Endothelial cell of umbilical vein (primary cell): Measurements from ENCODE around the gene OTOS. TPM values are rescaled to one million over a fixed set of nuclear protein-coding genes. Genes with fewer than 3 reads are reported as not detected.

Experiments
- BruUV-seq: library from RNA; stranded (reverse); fragments of 400-500 nt; replicated peaks from 2 replicates; lab custom pipeline; 2021; lab: Mats Ljungman, UMichigan
- CTCF ChIA-PET: fragments of 300-600, 350-600 bp; sonication (Branson Sonifier 250); formaldehyde crosslinking; loops from one replicate; lab custom pipeline; 2021; ENCODE audit warnings: antibody characterized with exemption, inconsistent platforms; lab: Charles Lee
- POLR2A ChIA-PET: fragments of 300-600, 350-600 bp; sonication (Branson Sonifier 250); formaldehyde crosslinking; loops from one replicate; lab custom pipeline; 2021; ENCODE audit warnings: antibody characterized with exemption, inconsistent platforms; lab: Charles Lee
- DNase-seq: peaks from one replicate; pipeline ENCODE4 v3.0.0-alpha.2; 2011; ENCODE audit warnings: low read depth, low spot score
- FAIRE-seq: peaks from 2 replicates; lab custom pipeline; 2011; peaks lifted over from hg19 to GRCh38; lab: Jason Lieb, UNC
- H2AFZ ChIP-seq: 2 replicates; pipeline ENCODE4 v1.6.0; 2012; ENCODE audit warnings: low read depth, low read length, control low read depth, inconsistent platforms
- H3K27ac ChIP-seq: 2 replicates; pipeline ENCODE4 v1.5.1; 2011; ENCODE audit warnings: low read depth, mild to moderate bottlenecking, control low read depth, low read length, moderate library complexity; ENCODE audit not compliant: insufficient read depth
- H3K27me3 ChIP-seq, 2 experiments: 2 replicates each; pipeline versions ENCODE4 v1.6.0 to v1.6.1; 2011; ENCODE audit warnings: low read length in 2 of 2, mixed read lengths in 1 of 2; ENCODE audit not compliant: control insufficient read depth in 2 of 2, insufficient read depth in 2 of 2
- H3K36me3 ChIP-seq, 2 experiments: 2 replicates in 1 of 2; 3 replicates in 1 of 2; pipeline ENCODE4 v1.5.1; 2011; ENCODE audit warnings: low read length in 2 of 2, mild to moderate bottlenecking in 1 of 2, moderate library complexity in 1 of 2; ENCODE audit not compliant: control insufficient read depth in 2 of 2, insufficient read depth in 2 of 2; ENCODE audit errors: extremely low read depth in 1 of 2
- H3K4me1 ChIP-seq: 3 replicates; pipeline ENCODE4 v1.5.1; 2011; ENCODE audit warnings: mild to moderate bottlenecking, low read length; ENCODE audit not compliant: control insufficient read depth, insufficient read depth; ENCODE audit errors: extremely low read depth
- H3K4me2 ChIP-seq: 2 replicates; pipeline ENCODE4 v1.6.1; 2011; ENCODE audit warnings: low read length, control low read depth, mixed read lengths; ENCODE audit not compliant: insufficient read depth
- H3K4me3 ChIP-seq, 3 experiments: fragments of 200-600 bp in 1 of 3; sonication (generic), shearing (Covaris generic) in 1 of 3; replicated peaks in 1 of 3; 2 replicates each; pipeline ENCODE4 v1.5.1; 2011 to 2016; ENCODE audit warnings: control low read depth in 3 of 3, low read length in 3 of 3, mild to moderate bottlenecking in 2 of 3, inconsistent platforms in 1 of 3, low read depth in 1 of 3, moderate library complexity in 1 of 3; ENCODE audit not compliant: insufficient read depth in 1 of 3
- H3K79me2 ChIP-seq: 2 replicates; pipeline ENCODE4 v1.6.0; 2012; ENCODE audit warnings: low read length, inconsistent platforms; ENCODE audit not compliant: control insufficient read depth, insufficient read depth
- H3K9ac ChIP-seq: replicated peaks from 2 replicates; pipeline ENCODE3; 2011; ENCODE audit warnings: low read length, control low read depth; ENCODE audit not compliant: insufficient read depth; ENCODE audit errors: extremely low read depth
- H3K9me1 ChIP-seq: replicated peaks from 3 replicates; pipeline ENCODE4 v1.6.0; 2011; ENCODE audit warnings: mild to moderate bottlenecking, low read length; ENCODE audit not compliant: control insufficient read depth, insufficient read depth; ENCODE audit errors: extremely low read depth
- H3K9me3 ChIP-seq: replicated peaks from 2 replicates; pipeline ENCODE4 v1.5.1; 2012; ENCODE audit warnings: low read length, inconsistent platforms; ENCODE audit not compliant: control insufficient read depth, insufficient read depth
- H4K20me1 ChIP-seq: replicated peaks from 2 replicates; pipeline ENCODE3; 2011; ENCODE audit warnings: mild to moderate bottlenecking, low read length; ENCODE audit not compliant: control insufficient read depth, insufficient read depth; ENCODE audit errors: extremely low read depth
- CTCF ChIP-seq, 2 donors: IDR thresholded peaks; 1 replicate in 1 of 2; 2 replicates in 1 of 2; pipeline ENCODE4 v1.5.1; 2011; ENCODE audit warnings: low read length in 2 of 2, mild to moderate bottlenecking in 2 of 2, moderate library complexity in 2 of 2, control low read depth in 1 of 2, inconsistent platforms in 1 of 2, low read depth in 1 of 2; ENCODE audit not compliant: insufficient read depth in 1 of 2; ENCODE audit errors: extremely low read depth in 1 of 2
- EZH2 ChIP-seq: IDR thresholded peaks from 2 replicates; pipeline ENCODE4 v1.6.1; 2012; ENCODE audit warnings: borderline replicate concordance, low read depth, mild to moderate bottlenecking, moderate library complexity, low read length, inconsistent platforms; ENCODE audit not compliant: severe bottlenecking
- FOS ChIP-seq: IDR thresholded peaks from 2 replicates; pipeline ENCODE4 v1.6.1; 2011; ENCODE audit warnings: mild to moderate bottlenecking, low read length, moderate library complexity, borderline replicate concordance; ENCODE audit not compliant: insufficient read depth
- GATA2 ChIP-seq: IDR thresholded peaks from 2 replicates; pipeline ENCODE4 v1.7.0; 2011; ENCODE audit warnings: low read depth, mild to moderate bottlenecking, moderate library complexity, mixed read lengths, low read length; ENCODE audit not compliant: insufficient read length, insufficient read depth
- JUN ChIP-seq: IDR thresholded peaks from 2 replicates; pipeline ENCODE4 v1.6.1; 2011; ENCODE audit warnings: borderline replicate concordance, low read depth; ENCODE audit not compliant: insufficient read length, insufficient read depth
- MAX ChIP-seq: IDR thresholded peaks from 2 replicates; pipeline ENCODE4 v1.6.1; 2011; ENCODE audit not compliant: insufficient read depth, insufficient read length
- MYC ChIP-seq: IDR thresholded peaks from one replicate; pipeline ENCODE4 v1.6.1; 2011; ENCODE audit warnings: mild to moderate bottlenecking, low read depth, low read length
- POLR2A ChIP-seq: IDR thresholded peaks from 2 replicates; pipeline ENCODE4 v1.6.1; 2012; ENCODE audit warnings: low read depth, mild to moderate bottlenecking, control low read depth, low read length
- POLR2AphosphoS5 ChIP-seq: IDR thresholded peaks from 2 replicates; pipeline ENCODE4 v1.6.1; 2012; ENCODE audit warnings: low read depth, mild to moderate bottlenecking, control low read depth, low read length, moderate library complexity; ENCODE audit not compliant: insufficient read depth
- dilution Hi-C: fragments of 300-500 bp; cut with MboI; formaldehyde crosslinking; loops from one replicate; pipeline ENCODE4 v1.15.0; 2019; ENCODE audit warnings: low sequenced_read_pairs; ENCODE audit not compliant: extremely low pct_ligation_motif_present
- intact Hi-C: fragments of 100-400 bp; cut with micrococcal nuclease; formaldehyde crosslinking; loops from one replicate; pipeline ENCODE4 v1.10.0; 2022
- polyA plus RNA-seq, 4 experiments: library from polyadenylated mRNA; depleted of rRNA in 3 of 4; stranded (reverse) in 3 of 4; unstranded in 1 of 4; fragments of >200 nt; gene quantifications; 2 replicates each; pipeline versions ENCODE4 v1.2.1 to v1.2.3, GENCODE V29; 2011 to 2012; ENCODE audit warnings: missing spikeins in 1 of 4
- total RNA-seq: library from RNA; stranded (reverse); gene quantifications from 2 replicates; pipeline ENCODE4 v1.2.3, GENCODE V29; 2021

OTOS gene
- total and polyA plus RNA-seq, 2 donors (not counting 3 experiments of a cell fraction or from before 2014, with no cell fraction given): not detected

GRCh38 chr2:240182476-240182875 lies 42.0 kb upstream of the OTOS start:
- no peak overlapping the region for H2AFZ ChIP-seq
- no peak overlapping the region for H3K4me2 ChIP-seq
- no peak for DNase-seq
- TF ChIP-seq CTCF (IDR thresholded peaks at IDR 0.05; ENCODE audit: extremely low read depth in 1 of 2, insufficient read depth in 1 of 2, low read depth in 1 of 2, low read length in 2 of 2) (no peak), POLR2A (no peak), EZH2 (no peak), JUN (no peak), GATA2 (no peak), MYC (no peak), FOS (no peak), MAX (no peak), POLR2AphosphoS5 (no peak)
- H3K27me3 ChIP-seq: no peaks in the 10 kb centered on the region
- no peaks in the 10 kb centered on the region for H3K4me1 ChIP-seq
- H3K36me3 ChIP-seq: no peaks in the 10 kb centered on the region
- no peak for FAIRE-seq
- no TSS peak for BruUV-seq
- intact Hi-C loops: no loop called here
- no peaks in the 10 kb centered on the region for H4K20me1 ChIP-seq
- no peak overlapping the region for H3K4me3 ChIP-seq
- CTCF ChIA-PET: no interaction called here
- H3K27ac ChIP-seq: no peak overlapping the region
- dilution Hi-C loops: no loop called here
- no peaks in the 10 kb centered on the region for H3K9me1 ChIP-seq
- H3K79me2 ChIP-seq: no peaks in the 10 kb centered on the region
- no peak overlapping the region for H3K9ac ChIP-seq
- POLR2A ChIA-PET: no interaction called here
- H3K9me3 ChIP-seq: no peaks in the 10 kb centered on the region
